Stimulated activated memory B cell treated with anti-CD40 and anti-IgM and Interleukin-4, amounts not matched to agents 10 μg/mL and 1 μg/mL and 100 μg/mL, for 72 hours (primary cell): ENCODE measurements around the gene IER3IP1.
"Not testable (repeated sequence)": the region's sequence is repeated elsewhere in the genome, so short reads cannot be mapped to it uniquely, and the experiment has no call there.

ENCODE experiments used
- ATAC-seq: fragments of 150-1000 bp; cut with Tn5 transposase; 2 replicates; pipeline ENCODE4 v1.10.0; 2021
- H3K27ac Mint-ChIP-seq: one replicate; pipeline ENCODE4 v1.8.0; 2022; ENCODE audit warnings: mild to moderate bottlenecking, mixed read lengths
- H3K27me3 Mint-ChIP-seq: one replicate; pipeline ENCODE4 v1.8.0; 2022; ENCODE audit warnings: mixed read lengths
- H3K36me3 Mint-ChIP-seq: one replicate; pipeline ENCODE4 v1.8.0; 2022; ENCODE audit warnings: mixed read lengths
- H3K4me1 Mint-ChIP-seq: one replicate; pipeline ENCODE4 v1.8.0; 2022; ENCODE audit warnings: mixed read lengths
- H3K4me3 Mint-ChIP-seq: one replicate; pipeline ENCODE4 v1.8.0; 2022; ENCODE audit warnings: mild to moderate bottlenecking, moderate library complexity, mixed read lengths
- H3K9me3 Mint-ChIP-seq: one replicate; pipeline ENCODE4 v1.8.0; 2022; ENCODE audit warnings: mixed read lengths

Gene IER3IP1

DNA sequence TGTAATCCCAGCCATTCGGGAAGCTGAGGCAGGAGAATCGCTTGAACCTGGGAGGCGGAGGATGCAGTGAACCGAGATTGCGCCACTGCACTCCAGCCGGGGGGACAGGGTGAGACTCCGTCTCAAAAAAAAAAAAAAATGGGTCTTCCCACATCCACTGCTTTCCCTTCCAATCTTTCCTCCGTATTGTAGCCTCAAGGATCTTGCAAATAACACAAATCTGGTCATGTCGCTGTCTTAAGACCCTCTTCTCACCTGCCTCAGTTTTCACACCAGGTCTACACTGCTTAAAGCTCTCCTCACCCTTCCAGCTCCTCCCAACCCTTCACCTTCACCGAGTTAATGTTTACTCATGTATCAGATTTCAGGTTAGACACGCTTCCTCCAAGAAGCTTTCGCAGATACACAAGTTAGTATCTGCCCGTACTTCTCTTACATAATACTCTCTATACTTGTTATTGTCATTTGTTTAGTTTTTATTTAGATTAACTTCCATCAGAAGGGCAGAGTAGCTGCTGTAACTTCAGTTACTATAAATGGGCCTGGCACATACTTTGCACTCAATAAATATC lies 1.5 kb downstream of the IER3IP1 start:
- no peak for ATAC-seq

DNA sequence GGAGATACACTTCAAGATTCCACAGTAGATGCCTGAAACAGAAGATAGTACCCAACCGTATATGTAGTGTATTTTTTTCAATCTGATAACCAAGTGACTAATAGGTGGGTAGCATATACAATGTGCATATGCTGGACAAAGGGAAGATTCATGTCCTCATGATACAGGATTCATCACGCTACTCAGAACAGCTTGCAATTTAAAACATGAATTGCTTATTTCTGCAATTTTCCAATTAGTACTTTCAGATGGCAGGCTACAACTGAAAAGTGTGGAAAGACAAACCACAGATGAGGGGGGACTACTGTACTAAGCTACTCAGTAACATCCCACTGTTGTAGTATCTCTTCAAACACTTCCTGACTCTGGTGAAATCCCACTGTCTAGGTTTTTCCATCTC lies 3.7 kb downstream of the IER3IP1 start:
- ATAC-seq = no peak
- H3K9me3 Mint-ChIP-seq = no peaks in the 10 kb centered on the region

More for the DNA sequence above, 1.5 kb downstream of the IER3IP1 start:
- H3K4me1 Mint-ChIP-seq = no peaks in the 10 kb centered on the region
- H3K9me3 Mint-ChIP-seq = no peaks in the 10 kb centered on the region
- H3K4me3 Mint-ChIP-seq = no peak overlapping the region
- no peaks in the 10 kb centered on the region for H3K27me3 Mint-ChIP-seq
- no peak overlapping the region for H3K27ac Mint-ChIP-seq
- no peaks in the 10 kb centered on the region for H3K36me3 Mint-ChIP-seq

DNA sequence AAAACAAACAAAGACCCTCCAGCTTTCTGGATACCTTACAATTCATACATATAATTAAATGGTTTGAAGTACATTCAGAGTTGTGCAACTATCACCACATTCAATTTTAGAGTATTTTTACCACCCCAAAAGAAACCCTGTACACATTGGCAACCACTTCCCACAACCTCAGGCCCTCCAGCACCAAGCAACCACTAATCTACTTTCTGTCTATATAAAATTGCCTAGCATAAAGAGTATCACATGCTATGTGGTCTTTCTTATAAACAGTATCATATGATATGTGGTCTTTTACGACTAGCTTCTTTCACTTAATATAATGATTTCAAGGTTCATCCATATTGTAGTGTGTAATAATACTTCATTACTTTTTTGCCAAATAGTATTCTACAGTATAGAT lies 7.3 kb downstream of the IER3IP1 start:
- Mint-ChIP-seq H3K9me3 (no peaks in the 10 kb centered on the region), H3K4me1 (peaks cover 21% of the 10 kb centered on the region), H3K27ac (no peak overlapping the region), H3K4me3 (no peak overlapping the region), H3K27me3 (no peaks in the 10 kb centered on the region), H3K36me3 (no peaks in the 10 kb centered on the region)
- no peak for ATAC-seq

More for the DNA sequence above, 3.7 kb downstream of the IER3IP1 start:
- Mint-ChIP-seq H3K36me3 (no peaks in the 10 kb centered on the region), H3K27me3 (no peaks in the 10 kb centered on the region), H3K4me1 (peaks cover 9% of the 10 kb centered on the region), H3K4me3 (no peak overlapping the region), H3K27ac (no peak overlapping the region)

DNA sequence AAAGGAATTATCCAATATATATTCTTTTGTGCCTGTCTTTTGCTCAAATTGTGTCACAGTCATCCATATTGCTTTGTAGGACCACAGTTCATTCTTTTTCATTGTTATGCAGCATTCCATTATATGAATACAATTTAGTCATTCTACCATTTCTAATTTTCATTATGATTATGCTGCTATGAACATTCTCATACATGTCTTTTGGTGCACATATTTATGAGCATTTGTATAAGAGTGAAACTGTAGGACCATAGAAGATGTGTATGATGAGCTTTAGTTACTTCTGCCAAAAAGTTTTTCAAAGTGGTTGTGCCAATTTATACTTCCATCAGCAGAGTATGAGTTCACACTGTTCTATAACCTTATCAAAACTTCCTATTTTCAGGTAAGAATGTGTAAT lies 7.7 kb downstream of the IER3IP1 start:
- no peaks in the 10 kb centered on the region for H3K27me3 Mint-ChIP-seq
- H3K4me3 Mint-ChIP-seq = no peak overlapping the region
- no peaks in the 10 kb centered on the region for H3K9me3 Mint-ChIP-seq
- no peak overlapping the region for H3K27ac Mint-ChIP-seq
- no peaks in the 10 kb centered on the region for H3K36me3 Mint-ChIP-seq
- ATAC-seq = no peak
- H3K4me1 Mint-ChIP-seq = peaks cover 25% of the 10 kb centered on the region

DNA sequence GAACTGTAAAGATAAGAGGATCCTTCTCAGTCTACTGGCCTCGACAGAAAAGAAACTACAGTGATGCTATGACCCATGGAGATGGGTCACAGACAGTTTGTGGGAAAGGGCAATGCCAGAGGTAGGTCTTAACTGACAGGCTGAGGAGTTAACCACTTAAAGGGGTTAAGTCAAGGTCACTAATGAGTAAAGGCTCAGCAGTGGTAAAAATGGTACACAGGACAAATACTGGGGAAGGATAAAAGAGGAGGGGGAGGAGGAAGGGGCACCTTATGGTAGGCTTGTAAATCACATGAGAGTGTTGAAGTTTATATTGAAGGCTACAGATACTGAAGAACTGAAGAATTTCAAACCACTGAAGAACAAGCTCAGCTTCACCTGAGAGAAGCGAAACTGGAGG lies 9.9 kb downstream of the IER3IP1 start:
- Mint-ChIP-seq H3K27ac (no peak overlapping the region), H3K9me3 (no peaks in the 10 kb centered on the region), H3K4me1 (peaks cover 35% of the 10 kb centered on the region), H3K36me3 (peaks cover 6% of the 10 kb centered on the region), H3K27me3 (no peaks in the 10 kb centered on the region), H3K4me3 (no peak overlapping the region)
- ATAC-seq = no peak

DNA sequence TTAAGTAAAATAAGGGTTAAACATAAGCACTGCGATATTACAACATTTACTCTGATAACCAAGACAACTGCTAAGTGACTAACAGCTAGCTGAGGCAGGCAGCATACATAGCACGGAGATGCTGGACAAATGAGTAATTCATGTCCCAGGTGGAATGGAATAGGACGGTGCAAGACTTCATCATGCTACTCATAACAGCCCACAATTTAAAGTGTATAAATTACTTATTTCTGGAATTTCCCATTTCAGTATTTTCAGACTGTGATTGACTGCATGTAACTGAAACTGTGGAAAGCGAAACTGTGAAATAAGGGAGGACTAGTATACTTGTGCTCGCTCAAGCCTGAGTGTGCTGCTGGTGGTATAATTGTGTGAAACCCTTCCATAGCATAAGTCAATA lies 12.9 kb downstream of the IER3IP1 start:
- peak; percentile 83 for ATAC-seq
- peaks cover 11% of the 10 kb centered on the region for H3K36me3 Mint-ChIP-seq
- H3K4me3 Mint-ChIP-seq = no peak overlapping the region
- no peaks in the 10 kb centered on the region for H3K27me3 Mint-ChIP-seq
- H3K27ac Mint-ChIP-seq = no peak overlapping the region
- H3K9me3 Mint-ChIP-seq = no peaks in the 10 kb centered on the region
- H3K4me1 Mint-ChIP-seq = peaks cover 32% of the 10 kb centered on the region

DNA sequence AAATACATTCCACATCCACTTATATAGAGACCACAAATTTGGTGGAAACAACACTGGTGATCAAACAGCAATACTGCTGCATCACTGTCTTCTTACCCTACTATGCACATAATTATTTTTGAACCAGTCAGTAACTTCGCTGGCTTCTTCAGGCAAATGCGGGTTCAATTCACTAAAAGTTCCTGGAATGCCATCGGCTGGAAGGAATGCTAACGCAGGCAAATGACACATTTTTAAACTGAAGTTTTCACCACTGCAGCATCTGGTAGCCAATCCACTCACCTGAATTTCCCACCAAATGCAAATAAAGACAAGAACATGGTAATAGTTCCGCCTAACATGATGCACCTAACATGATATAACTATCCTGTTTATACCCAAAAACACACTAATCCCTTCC lies 15.9 kb downstream of the IER3IP1 start:
- no peak overlapping the region for H3K27ac Mint-ChIP-seq
- ATAC-seq = no peak
- H3K4me3 Mint-ChIP-seq = no peak overlapping the region
- H3K9me3 Mint-ChIP-seq = no peaks in the 10 kb centered on the region
- peaks cover 25% of the 10 kb centered on the region for H3K4me1 Mint-ChIP-seq
- no peaks in the 10 kb centered on the region for H3K27me3 Mint-ChIP-seq
- peaks cover 12% of the 10 kb centered on the region for H3K36me3 Mint-ChIP-seq

DNA sequence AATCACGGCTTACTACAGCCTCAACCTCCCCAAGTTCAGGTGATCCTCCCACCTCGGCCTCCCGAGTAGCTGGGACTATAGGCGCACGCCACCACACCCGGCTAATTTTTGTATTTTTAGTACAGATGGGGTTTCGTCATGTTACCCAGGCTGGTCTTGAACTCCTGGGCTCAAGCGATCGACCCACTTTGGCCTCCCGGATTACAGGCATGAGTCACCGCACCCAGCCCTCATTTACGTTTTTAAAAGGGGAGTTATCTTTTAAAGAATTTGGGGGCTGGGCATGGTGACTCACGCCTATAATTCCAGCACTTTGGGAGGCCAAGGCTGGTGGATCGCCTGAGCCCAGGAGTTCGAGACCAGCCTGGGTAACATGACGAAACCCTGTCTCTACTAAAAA lies 17.8 kb downstream of the IER3IP1 start:
- Mint-ChIP-seq H3K36me3 (peaks cover 16% of the 10 kb centered on the region), H3K4me1 (peaks cover 15% of the 10 kb centered on the region)
- H3K4me3 Mint-ChIP-seq, ATAC-seq, H3K9me3 Mint-ChIP-seq, H3K27ac Mint-ChIP-seq, H3K27me3 Mint-ChIP-seq: not testable (repeated sequence)

DNA sequence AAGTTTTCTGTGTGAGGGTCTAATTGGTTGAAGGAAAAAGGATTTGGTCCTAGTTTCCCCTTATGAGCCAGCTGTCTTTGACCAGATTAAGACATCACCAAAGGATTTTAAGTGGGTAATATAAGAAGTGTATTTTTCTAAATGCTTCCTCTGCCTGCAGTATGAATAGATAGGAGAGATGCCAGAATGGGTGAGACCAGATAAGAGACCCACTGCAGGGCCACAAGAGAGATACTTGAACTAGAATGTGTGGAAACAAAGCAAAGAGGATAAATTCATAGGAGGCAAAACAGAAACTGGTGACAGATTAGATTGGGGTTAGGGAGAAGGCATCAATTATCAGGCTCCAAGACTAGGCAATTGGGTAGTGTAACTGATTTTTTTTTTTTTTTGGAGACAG lies 24.7 kb downstream of the IER3IP1 start:
- no peaks in the 10 kb centered on the region for H3K9me3 Mint-ChIP-seq
- peak overlapping the region; percentile 91 for H3K4me3 Mint-ChIP-seq
- no peaks in the 10 kb centered on the region for H3K27me3 Mint-ChIP-seq
- H3K27ac Mint-ChIP-seq = peak overlapping the region; percentile 84
- no peak for ATAC-seq
- H3K4me1 Mint-ChIP-seq = peaks cover 39% of the 10 kb centered on the region
- peaks cover 6% of the 10 kb centered on the region for H3K36me3 Mint-ChIP-seq

DNA sequence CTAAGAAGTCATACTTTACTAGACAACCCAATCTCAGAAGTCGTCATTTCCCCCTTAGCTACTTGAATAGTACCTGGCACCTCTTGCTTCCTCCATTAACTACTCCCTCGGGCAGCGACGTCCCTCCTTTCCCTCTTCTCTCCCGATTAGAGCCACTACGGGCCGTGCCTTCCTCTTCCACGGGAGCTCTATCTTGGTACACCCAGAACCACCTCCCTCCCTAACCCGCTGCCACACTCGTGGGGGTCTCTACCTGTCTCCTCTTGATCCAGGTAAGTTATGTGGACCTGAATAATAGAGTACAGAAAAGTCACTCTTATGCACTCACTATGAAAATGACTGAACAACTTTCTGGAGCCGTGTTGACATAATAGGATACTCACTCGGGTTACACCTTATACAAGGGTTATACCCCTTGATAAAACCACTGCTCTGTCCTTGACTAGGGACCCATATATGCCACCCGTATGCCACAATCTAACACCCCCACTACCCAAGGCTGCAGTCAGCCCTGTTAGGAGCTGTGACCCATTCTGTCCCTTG lies 25.3 kb downstream of the IER3IP1 start:
- ATAC-seq = peak; percentile 34
- Mint-ChIP-seq H3K9me3 (no peaks in the 10 kb centered on the region), H3K4me3 (peak overlapping the region; percentile 91), H3K27ac (peak overlapping the region; percentile 84), H3K36me3 (peaks cover 11% of the 10 kb centered on the region), H3K27me3 (no peaks in the 10 kb centered on the region), H3K4me1 (peaks cover 43% of the 10 kb centered on the region)

DNA sequence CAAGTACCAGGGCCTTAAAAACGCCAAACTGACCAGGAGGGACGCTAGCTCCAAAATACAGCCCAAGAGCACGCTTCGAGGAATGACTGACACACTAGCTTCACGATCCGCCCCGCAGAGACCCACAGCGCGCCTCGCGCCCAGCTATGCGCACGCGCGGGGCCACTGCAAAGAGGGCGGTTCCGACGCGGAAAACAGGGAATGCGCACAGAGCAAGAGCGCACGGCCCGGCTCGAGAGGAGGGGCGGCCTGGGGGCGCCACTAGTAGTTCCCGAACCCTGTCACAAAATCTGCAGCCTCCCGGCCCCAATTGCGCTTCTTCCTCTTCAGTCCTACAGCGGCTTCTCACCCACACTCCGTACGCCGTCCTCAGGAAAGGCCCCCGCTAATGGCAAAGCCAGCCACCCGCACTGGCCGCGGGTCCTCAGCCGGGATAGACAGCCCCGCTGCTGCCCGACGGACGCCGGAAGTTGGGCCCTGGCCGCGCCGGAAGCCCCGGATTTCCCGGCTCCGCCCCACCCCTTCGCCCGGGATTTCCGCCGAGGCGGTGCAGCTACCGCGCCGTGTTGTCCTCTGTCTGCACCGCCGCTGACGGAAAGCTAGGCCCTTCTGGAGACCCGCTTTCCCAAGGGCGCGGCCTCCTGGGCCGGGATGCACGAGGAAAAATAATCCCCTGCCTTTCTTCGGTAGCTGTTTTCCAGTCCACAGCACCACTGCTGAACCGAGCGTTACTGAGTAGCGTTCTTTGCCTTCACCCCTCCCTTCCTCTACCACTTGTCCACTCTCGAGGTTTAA lies 25.9 kb downstream of the IER3IP1 start, which contains the start of gene HDHD2:
Gene HDHD2 (minus strand): TSS at position 472 of the 795 bp plus-strand sequence. CDS start 14,061 bp downstream, outside the sequence.
- no peaks in the 10 kb centered on the region for H3K27me3 Mint-ChIP-seq
- peak within 1 kb of the TSS; percentile 91 for H3K4me3 Mint-ChIP-seq
- H3K4me1 Mint-ChIP-seq = peaks cover 50% of the 10 kb centered on the region
- peaks cover 16% of the 10 kb centered on the region for H3K36me3 Mint-ChIP-seq
- no peaks in the 10 kb centered on the region for H3K9me3 Mint-ChIP-seq
- H3K27ac Mint-ChIP-seq = peak within 1 kb of the TSS; percentile 84
- peak; percentile 92 for ATAC-seq

DNA sequence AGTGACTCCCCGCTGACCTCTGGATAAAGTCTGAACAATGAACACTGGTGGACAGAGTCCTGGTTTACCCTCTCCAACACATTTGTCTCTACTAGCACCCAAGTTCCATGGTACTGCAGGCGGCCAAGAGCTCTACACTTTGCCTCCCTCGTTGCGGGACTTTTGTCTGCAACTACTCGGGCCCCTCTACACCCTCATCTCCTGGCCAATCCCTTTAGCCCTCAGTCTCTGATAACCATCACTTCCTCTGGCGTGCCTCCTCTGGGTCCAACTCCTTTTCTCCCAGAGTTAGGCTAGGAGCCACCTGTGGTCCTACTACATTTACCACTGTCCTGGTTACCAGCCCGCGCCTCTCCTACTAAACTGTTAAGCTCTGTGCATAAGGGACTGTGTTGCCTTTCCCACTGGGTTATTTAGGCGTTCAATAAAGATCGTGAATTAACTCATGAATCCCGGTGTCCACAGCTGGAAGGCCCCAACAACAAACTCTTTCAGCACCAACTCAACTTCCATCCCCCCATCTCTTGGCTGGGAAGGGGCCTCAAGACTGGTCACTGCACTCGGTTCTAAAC lies 26.6 kb downstream of the IER3IP1 start:
- H3K4me1 Mint-ChIP-seq = peaks cover 57% of the 10 kb centered on the region
- no peaks in the 10 kb centered on the region for H3K9me3 Mint-ChIP-seq
- H3K4me3 Mint-ChIP-seq = peak overlapping the region; percentile 91
- no peaks in the 10 kb centered on the region for H3K27me3 Mint-ChIP-seq
- peak overlapping the region; percentile 84 for H3K27ac Mint-ChIP-seq
- H3K36me3 Mint-ChIP-seq = peaks cover 17% of the 10 kb centered on the region
- no peak for ATAC-seq

DNA sequence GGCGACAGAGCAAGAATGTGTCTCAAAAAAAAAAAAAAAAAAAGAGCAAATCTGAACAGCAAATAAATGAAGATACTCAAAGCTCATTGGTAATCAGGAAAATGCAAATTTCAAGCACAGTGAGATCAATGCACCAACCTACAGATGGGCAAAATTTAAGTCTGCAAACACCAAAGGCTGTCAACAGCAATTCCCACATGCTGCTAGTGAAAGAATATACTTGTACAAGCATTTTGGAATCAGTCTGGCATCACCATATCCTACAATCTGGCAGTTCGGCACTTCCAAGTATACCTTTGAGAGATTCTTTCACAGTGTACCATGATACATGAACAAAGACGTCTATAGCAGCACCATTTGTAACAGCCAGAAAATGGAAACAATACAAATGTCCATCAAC lies 30.0 kb downstream of the IER3IP1 start:
- no peak for ATAC-seq
- peaks cover 54% of the 10 kb centered on the region for H3K4me1 Mint-ChIP-seq
- H3K4me3 Mint-ChIP-seq = no peak overlapping the region
- H3K27me3 Mint-ChIP-seq = no peaks in the 10 kb centered on the region
- H3K27ac Mint-ChIP-seq = no peak overlapping the region
- H3K36me3 Mint-ChIP-seq = peaks cover 30% of the 10 kb centered on the region
- H3K9me3 Mint-ChIP-seq = no peaks in the 10 kb centered on the region

DNA sequence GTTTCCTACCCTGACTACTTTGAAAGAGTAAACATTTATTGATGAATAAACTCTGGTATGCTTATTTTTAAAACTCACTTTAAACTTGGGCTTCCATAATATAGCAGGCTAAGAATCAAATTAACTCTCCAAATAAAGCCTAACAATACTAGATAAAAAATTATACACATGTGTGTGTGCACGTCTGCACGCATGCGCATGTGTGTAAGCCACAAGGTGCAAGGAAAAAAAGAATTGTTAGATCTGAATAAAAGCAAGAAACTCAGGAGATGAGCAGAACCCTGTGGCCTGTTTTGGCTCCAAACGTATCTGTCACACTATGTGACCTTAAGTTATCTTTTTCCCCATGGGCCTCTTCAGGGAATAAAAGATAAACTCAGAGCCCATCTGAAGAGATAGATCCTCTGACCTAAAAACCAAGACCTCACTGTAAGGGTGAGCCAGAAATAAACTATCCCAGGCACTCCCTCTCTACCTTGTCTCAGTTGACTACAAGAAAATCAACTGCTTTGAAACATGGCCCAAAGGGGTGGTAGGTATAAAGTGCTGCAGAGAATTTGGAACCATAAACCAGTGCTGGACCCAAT lies 32.2 kb downstream of the IER3IP1 start:
- Mint-ChIP-seq H3K27ac (no peak overlapping the region), H3K36me3 (peaks cover 32% of the 10 kb centered on the region), H3K4me3 (no peak overlapping the region), H3K4me1 (peaks cover 36% of the 10 kb centered on the region), H3K27me3 (no peaks in the 10 kb centered on the region), H3K9me3 (no peaks in the 10 kb centered on the region)
- no peak for ATAC-seq

DNA sequence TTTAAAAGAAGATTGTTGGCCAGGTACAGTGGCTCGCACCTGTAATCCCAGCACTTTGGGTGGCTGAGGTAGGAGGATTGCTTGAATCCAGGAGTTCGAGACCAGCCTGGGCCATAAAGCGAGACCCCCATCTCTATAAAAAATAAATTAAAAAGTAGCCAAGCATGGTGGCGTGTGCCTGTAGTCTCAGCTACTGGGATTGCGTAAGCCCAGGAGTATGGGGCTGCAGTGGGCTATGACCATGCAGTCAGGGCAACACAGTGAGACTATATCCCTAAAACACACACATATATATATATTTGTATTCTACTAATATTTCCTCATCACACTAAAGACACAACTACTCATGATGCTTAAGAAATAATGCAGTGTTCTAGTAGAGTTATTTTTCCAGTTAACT lies 33.0 kb downstream of the IER3IP1 start:
- Mint-ChIP-seq H3K4me3 (no peak overlapping the region), H3K9me3 (no peaks in the 10 kb centered on the region), H3K27ac (no peak overlapping the region), H3K27me3 (no peaks in the 10 kb centered on the region), H3K36me3 (peaks cover 32% of the 10 kb centered on the region), H3K4me1 (peaks cover 28% of the 10 kb centered on the region)
- no peak for ATAC-seq
